Dendritic cell treated with granulocyte-macrophage colony-stimulating factor and Interleukin-4, amounts not matched to agents 40 ng/mL and 50 ng/mL, for 4 days (primary cell): Measurements from ENCODE around the gene TMEM170B.
A peak's percentile ranks its signal among the peaks of the same experiment; 100 is the strongest.

Source experiments
- H3K27ac Mint-ChIP-seq: one replicate; pipeline ENCODE4 v1.8.0; 2022; ENCODE audit warnings: mild to moderate bottlenecking, mixed read lengths
- H3K27me3 Mint-ChIP-seq: one replicate; pipeline ENCODE4 v1.8.0; 2022; ENCODE audit warnings: mild to moderate bottlenecking, mixed read lengths
- H3K36me3 Mint-ChIP-seq: one replicate; pipeline ENCODE4 v1.8.0; 2022; ENCODE audit warnings: low read depth, mixed read lengths
- H3K4me1 Mint-ChIP-seq: one replicate; pipeline ENCODE4 v1.8.0; 2022; ENCODE audit warnings: low read depth, mixed read lengths
- H3K4me3 Mint-ChIP-seq: one replicate; pipeline ENCODE4 v1.8.0; 2022; ENCODE audit warnings: mild to moderate bottlenecking, moderate library complexity, mixed read lengths
- H3K9me3 Mint-ChIP-seq: one replicate; pipeline ENCODE4 v1.8.0; 2022; ENCODE audit warnings: mixed read lengths
- intact Hi-C: fragments of 100-400 bp; cut with micrococcal nuclease; formaldehyde crosslinking; loops from one replicate; pipeline ENCODE4 v1.15.0; 2022

The TMEM170B gene, protein sequence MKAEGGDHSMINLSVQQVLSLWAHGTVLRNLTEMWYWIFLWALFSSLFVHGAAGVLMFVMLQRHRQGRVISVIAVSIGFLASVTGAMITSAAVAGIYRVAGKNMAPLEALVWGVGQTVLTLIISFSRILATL

GRCh38 chr6:11537229-11538051, at the start of gene TMEM170B:
Gene TMEM170B (plus strand): TSS chr6:11537749. CDS start chr6:11538278, 529 bp downstream.
- H3K4me3 Mint-ChIP-seq, result peak within 1 kb of the TSS; percentile 84

DNA sequence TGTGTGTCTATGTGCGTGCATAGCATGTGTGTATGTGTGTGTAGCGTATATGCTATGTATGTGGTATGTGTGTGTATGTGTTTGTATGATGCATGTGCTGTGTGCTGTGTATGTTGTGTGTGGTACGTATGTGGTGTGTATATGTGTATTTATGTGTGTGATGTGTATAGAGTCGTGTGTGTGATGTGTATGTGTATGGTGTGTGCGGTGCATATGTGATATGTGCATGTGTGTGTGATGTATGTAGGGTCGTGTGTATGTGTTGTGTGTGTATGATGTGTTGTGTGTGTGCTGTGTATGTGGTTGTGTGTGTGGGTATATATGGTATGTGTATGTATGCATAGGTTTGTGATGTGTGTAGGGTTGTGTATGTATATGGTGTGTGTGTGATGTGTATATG, 46.6 kb upstream of the TMEM170B start:
- Mint-ChIP-seq H3K27ac (no peak overlapping the region), H3K9me3 (no peaks in the 10 kb centered on the region), H3K4me3 (no peak overlapping the region), H3K27me3 (no peaks in the 10 kb centered on the region), H3K4me1 (no peaks in the 10 kb centered on the region), H3K36me3 (no peaks in the 10 kb centered on the region)
- intact Hi-C loops, result loop anchor here (10.0 kb wide), 1 partner anchor 1016 kb away; no protein-coding TSS in a partner anchor

More at GRCh38 chr6:11537229-11538051, at the start of gene TMEM170B:
- H3K27ac Mint-ChIP-seq, result peak within 1 kb of the TSS; percentile 83
- H3K4me1 Mint-ChIP-seq, result peaks cover 28% of the 10 kb centered on the region
- H3K27me3 Mint-ChIP-seq, result no peaks in the 10 kb centered on the region
- no peaks in the 10 kb centered on the region for H3K9me3 Mint-ChIP-seq
- H3K36me3 Mint-ChIP-seq, result peaks cover 12% of the 10 kb centered on the region
- intact Hi-C loops, result loop anchor here (2.0 kb wide), 1 partner anchor 331 kb away; no protein-coding TSS in a partner anchor

GRCh38 chr6:11491596-11492463, 45.7 kb upstream of the TMEM170B start:
- H3K27me3 Mint-ChIP-seq, result no peaks in the 10 kb centered on the region
- no peaks in the 10 kb centered on the region for H3K9me3 Mint-ChIP-seq
- no peak overlapping the region for H3K27ac Mint-ChIP-seq
- no peak overlapping the region for H3K4me3 Mint-ChIP-seq
- intact Hi-C loops, result loop anchor here (10.0 kb wide), 1 partner anchor 1017 kb away; no protein-coding TSS in a partner anchor
- H3K36me3 Mint-ChIP-seq, result no peaks in the 10 kb centered on the region
- H3K4me1 Mint-ChIP-seq, result peaks cover 4% of the 10 kb centered on the region

DNA sequence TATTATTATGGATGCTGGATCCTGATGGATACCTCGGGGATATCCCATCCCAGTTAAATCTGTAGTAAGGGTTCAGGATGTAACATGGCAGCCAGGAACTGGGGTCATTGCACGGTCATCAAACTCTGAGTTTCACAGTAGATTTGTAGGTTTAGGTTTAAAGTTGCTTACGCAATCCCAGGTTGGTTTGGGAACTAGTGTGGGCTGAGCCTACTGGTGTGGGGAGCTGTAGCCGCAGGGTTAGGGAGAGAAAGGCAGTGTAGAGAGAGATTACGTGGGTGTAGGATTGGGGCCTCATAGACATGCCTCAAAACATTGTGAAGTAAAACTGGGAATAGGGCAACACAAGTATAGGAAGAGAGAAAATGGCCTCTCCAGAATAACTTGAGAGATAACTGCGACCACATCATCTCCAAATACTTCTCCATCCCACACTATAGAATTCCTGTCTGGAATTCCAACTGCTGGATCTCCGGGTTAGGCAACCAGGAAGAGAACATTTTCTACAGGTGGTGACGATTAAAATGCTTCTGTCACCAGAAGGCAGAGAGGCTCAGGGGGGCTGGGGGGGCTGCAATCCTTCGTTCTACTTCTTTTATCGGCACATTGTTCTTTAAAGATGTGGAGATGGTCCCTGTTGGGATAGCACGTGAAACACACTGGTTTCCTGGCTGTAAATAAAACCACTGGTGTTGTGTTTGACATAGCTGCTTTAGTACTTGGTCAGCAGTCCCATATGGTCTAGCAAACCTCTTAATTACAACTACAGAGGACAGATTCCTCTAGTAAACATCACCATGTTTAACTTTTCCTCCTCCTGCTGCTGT, 44.9 kb upstream of the TMEM170B start:
- no peak overlapping the region for H3K27ac Mint-ChIP-seq
- H3K4me3 Mint-ChIP-seq, result no peak overlapping the region
- H3K27me3 Mint-ChIP-seq, result no peaks in the 10 kb centered on the region
- no peaks in the 10 kb centered on the region for H3K36me3 Mint-ChIP-seq
- H3K9me3 Mint-ChIP-seq, result no peaks in the 10 kb centered on the region
- peaks cover 12% of the 10 kb centered on the region for H3K4me1 Mint-ChIP-seq
- intact Hi-C loops, result loop anchor here (10.0 kb wide), 1 partner anchor 1018 kb away; no protein-coding TSS in a partner anchor

GRCh38 chr6:11493974-11494373, 43.6 kb upstream of the TMEM170B start:
- H3K4me1 Mint-ChIP-seq, result peaks cover 19% of the 10 kb centered on the region
- no peak overlapping the region for H3K27ac Mint-ChIP-seq
- no peak overlapping the region for H3K4me3 Mint-ChIP-seq
- intact Hi-C loops, result loop anchor here (10.0 kb wide), 1 partner anchor 1019 kb away; no protein-coding TSS in a partner anchor
- H3K27me3 Mint-ChIP-seq, result no peaks in the 10 kb centered on the region
- no peaks in the 10 kb centered on the region for H3K9me3 Mint-ChIP-seq
- H3K36me3 Mint-ChIP-seq, result no peaks in the 10 kb centered on the region

DNA sequence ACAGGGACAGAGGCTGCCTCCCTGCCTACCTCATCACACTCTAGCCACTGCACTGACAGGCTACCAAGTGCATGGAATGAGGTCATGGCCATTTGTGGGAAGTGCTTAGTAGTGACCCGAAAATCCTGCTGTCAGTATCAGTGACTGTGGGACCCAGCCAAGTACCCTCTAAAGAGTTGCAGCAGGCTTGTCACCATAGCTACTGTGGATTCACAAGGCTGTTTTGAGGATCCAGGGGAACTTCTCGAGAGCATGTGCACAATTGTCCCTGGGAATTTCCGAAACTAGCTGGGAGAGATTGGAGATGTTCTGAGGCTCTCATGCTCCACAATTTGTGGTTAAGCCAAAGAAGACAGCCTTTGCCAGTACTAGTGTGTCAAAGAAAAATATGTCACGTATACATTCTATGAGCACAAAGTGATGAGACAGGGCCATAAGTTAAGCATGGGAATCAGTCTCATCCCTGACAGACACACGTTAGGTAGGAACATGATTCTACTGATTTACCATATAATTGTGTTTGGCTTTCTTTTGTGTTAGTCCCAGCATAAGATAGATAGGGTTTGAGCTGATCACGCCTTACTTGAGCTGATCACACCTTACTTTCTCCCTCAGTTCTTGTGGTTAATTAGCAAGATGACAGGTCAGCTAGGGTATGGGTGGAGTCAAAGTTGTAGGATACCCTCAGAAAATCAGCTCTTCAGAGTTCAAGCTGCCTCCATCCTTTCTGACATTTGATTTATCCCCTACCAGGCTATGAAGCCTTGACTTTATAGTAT, 42.6 kb upstream of the TMEM170B start:
- no peaks in the 10 kb centered on the region for H3K36me3 Mint-ChIP-seq
- intact Hi-C loops, result loop anchor here (10.0 kb wide), 1 partner anchor 1020 kb away; no protein-coding TSS in a partner anchor
- no peak overlapping the region for H3K4me3 Mint-ChIP-seq
- no peaks in the 10 kb centered on the region for H3K9me3 Mint-ChIP-seq
- H3K27me3 Mint-ChIP-seq, result no peaks in the 10 kb centered on the region
- peaks cover 19% of the 10 kb centered on the region for H3K4me1 Mint-ChIP-seq
- no peak overlapping the region for H3K27ac Mint-ChIP-seq

- no peaks in the 10 kb centered on the region for H3K27me3 Mint-ChIP-seq
- H3K9me3 Mint-ChIP-seq, result no peaks in the 10 kb centered on the region
- H3K36me3 Mint-ChIP-seq, result no peaks in the 10 kb centered on the region
- no peak overlapping the region for H3K4me3 Mint-ChIP-seq
- H3K4me1 Mint-ChIP-seq, result peaks cover 19% of the 10 kb centered on the region
- intact Hi-C loops, result loop anchor here (1.0 to 10.0 kb wide), 4 partner anchors 80 to 1021 kb away; no protein-coding TSS in a partner anchor
- no peak overlapping the region for H3K27ac Mint-ChIP-seq
These were observed 41.9 kb upstream of the TMEM170B start for GRCh38 chr6:11495565-11496145.

GRCh38 chr6:11496152-11497060, 41.1 kb upstream of the TMEM170B start:
- no peaks in the 10 kb centered on the region for H3K27me3 Mint-ChIP-seq
- H3K4me3 Mint-ChIP-seq, result no peak overlapping the region
- no peaks in the 10 kb centered on the region for H3K9me3 Mint-ChIP-seq
- intact Hi-C loops, result loop anchor here (1.0 to 10.0 kb wide), 4 partner anchors 79 to 1022 kb away; no protein-coding TSS in a partner anchor
- peaks cover 19% of the 10 kb centered on the region for H3K4me1 Mint-ChIP-seq
- no peak overlapping the region for H3K27ac Mint-ChIP-seq
- H3K36me3 Mint-ChIP-seq, result no peaks in the 10 kb centered on the region

- intact Hi-C loops, result loop anchor here (10.0 kb wide), 1 partner anchor 1022 kb away; no protein-coding TSS in a partner anchor
- no peaks in the 10 kb centered on the region for H3K36me3 Mint-ChIP-seq
- peak overlapping the region; percentile 36 for H3K27ac Mint-ChIP-seq
- no peaks in the 10 kb centered on the region for H3K9me3 Mint-ChIP-seq
- H3K4me1 Mint-ChIP-seq, result peaks cover 19% of the 10 kb centered on the region
- H3K27me3 Mint-ChIP-seq, result no peaks in the 10 kb centered on the region
- H3K4me3 Mint-ChIP-seq, result no peak overlapping the region
These were observed 40.4 kb upstream of the TMEM170B start for GRCh38 chr6:11497107-11497506.

DNA sequence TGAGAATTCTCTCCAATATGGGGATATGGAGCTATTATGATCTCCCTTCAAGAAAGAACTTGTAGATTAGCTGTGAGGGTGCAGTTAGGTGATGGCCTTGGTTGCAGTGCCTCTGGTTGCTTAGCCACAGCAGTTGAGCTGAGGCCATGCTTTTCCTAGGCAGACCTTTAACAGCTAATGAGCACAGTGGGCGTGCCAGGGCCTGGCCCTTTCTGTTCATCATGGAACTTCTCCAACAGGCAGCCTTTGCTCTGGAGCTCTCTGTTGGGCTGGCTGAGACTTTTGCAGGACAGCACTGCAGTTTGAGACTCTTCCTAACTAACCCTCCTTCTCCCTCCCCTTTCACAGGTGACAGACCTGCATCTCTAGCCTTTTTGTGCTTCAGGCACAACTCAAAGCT, 39.7 kb upstream of the TMEM170B start:
- peaks cover 19% of the 10 kb centered on the region for H3K4me1 Mint-ChIP-seq
- no peaks in the 10 kb centered on the region for H3K27me3 Mint-ChIP-seq
- no peaks in the 10 kb centered on the region for H3K36me3 Mint-ChIP-seq
- intact Hi-C loops, result loop anchor here (10.0 kb wide), 1 partner anchor 1023 kb away; no protein-coding TSS in a partner anchor
- no peaks in the 10 kb centered on the region for H3K9me3 Mint-ChIP-seq
- H3K27ac Mint-ChIP-seq, result peak overlapping the region; percentile 36
- H3K4me3 Mint-ChIP-seq, result no peak overlapping the region

DNA sequence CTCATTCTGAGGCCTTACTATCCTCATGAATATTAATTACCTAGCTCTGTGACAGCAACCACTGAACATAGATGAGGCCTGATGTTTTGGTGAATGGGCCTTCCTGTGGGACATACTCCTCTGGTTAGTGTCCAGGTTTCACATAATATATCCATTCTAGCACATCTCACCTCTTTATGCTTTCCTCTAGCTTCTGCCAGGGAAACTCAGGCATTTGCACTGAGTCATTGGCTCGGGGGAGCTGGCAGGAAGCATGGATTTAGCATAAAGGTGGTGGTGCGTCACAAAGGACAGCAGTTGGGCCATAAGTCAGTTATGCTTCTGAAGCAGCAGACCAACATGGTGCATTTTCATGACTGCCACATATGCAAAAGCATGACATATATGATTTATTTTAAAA, 37.5 kb upstream of the TMEM170B start:
- H3K4me1 Mint-ChIP-seq, result peaks cover 19% of the 10 kb centered on the region
- no peaks in the 10 kb centered on the region for H3K27me3 Mint-ChIP-seq
- no peak overlapping the region for H3K4me3 Mint-ChIP-seq
- no peaks in the 10 kb centered on the region for H3K36me3 Mint-ChIP-seq
- intact Hi-C loops, result no loop called here
- H3K9me3 Mint-ChIP-seq, result no peaks in the 10 kb centered on the region
- H3K27ac Mint-ChIP-seq, result no peak overlapping the region
